HG02763 (cell line): ENCODE data around the gene MACC1.

Experiments used
- ATAC-seq: cut with Tn5 transposase; IDR thresholded peaks from one replicate; pipeline ENCODE4 v1.9.1; 2021; ENCODE audit warnings: mild to moderate bottlenecking, moderate library complexity; ENCODE audit not compliant: unreplicated experiment

The MACC1 gene, protein sequence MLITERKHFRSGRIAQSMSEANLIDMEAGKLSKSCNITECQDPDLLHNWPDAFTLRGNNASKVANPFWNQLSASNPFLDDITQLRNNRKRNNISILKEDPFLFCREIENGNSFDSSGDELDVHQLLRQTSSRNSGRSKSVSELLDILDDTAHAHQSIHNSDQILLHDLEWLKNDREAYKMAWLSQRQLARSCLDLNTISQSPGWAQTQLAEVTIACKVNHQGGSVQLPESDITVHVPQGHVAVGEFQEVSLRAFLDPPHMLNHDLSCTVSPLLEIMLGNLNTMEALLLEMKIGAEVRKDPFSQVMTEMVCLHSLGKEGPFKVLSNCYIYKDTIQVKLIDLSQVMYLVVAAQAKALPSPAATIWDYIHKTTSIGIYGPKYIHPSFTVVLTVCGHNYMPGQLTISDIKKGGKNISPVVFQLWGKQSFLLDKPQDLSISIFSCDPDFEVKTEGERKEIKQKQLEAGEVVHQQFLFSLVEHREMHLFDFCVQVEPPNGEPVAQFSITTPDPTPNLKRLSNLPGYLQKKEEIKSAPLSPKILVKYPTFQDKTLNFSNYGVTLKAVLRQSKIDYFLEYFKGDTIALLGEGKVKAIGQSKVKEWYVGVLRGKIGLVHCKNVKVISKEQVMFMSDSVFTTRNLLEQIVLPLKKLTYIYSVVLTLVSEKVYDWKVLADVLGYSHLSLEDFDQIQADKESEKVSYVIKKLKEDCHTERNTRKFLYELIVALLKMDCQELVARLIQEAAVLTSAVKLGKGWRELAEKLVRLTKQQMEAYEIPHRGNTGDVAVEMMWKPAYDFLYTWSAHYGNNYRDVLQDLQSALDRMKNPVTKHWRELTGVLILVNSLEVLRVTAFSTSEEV

DNA sequence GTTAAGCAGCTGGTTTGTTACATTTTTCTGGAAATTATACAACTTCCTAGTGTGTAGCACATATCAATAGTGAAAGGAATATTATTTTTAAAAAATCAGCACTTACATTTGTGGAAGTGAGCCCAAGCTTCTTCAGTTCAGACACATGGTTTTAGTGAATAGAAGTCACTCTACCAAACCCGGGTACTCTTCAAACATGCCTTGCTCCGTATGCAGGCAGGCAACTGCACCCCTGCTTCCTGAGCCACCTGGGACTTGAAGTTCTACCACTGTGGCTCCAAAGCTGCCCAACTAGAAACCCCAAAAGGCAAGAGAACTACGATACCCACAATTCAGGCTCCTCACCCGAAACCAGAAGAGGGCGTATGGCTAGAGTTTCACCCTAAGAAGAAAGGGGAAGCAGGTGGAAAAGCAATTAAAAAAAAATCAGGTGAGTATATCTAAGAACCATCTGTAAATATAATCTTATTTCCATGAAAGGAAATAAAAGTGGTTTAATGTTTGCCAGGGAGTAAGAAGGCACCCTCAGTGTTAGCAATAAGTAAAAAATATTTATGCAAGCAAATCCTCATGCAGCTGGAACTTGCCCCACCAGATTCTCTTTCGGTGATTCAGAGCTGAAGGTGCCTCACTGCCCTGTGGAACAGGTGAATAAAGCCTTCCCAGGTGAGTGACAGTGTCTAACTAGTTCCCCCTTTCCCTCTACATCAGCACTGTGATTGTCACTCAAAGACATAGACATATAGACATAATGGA is at the start of gene MACC1:
MACC1 (minus strand) TSS at position 192 of the 756 bp plus-strand sequence. CDS start 55,522 bp downstream, outside the sequence.
- peak; percentile 49 for ATAC-seq

DNA sequence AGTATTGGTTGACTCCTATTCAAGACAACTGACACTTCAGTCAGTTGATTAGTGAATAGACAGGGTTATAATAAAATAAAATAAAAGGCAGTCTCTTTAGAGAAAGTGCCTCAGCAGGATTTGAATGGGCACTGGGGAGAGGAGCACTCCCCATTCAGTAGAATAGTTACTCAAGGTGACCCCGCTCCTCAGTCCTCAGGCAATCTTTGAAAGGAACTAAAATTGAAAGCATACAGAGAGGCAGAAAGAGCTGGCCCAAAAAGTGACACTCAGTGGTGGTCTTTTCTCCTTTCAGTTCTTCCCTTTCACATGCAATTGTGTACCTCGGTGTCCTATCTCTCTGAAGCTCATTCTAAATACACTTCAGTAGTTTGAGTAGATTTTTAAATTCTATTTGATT is 47.4 kb upstream of the MACC1 start:
- no peak for ATAC-seq

DNA sequence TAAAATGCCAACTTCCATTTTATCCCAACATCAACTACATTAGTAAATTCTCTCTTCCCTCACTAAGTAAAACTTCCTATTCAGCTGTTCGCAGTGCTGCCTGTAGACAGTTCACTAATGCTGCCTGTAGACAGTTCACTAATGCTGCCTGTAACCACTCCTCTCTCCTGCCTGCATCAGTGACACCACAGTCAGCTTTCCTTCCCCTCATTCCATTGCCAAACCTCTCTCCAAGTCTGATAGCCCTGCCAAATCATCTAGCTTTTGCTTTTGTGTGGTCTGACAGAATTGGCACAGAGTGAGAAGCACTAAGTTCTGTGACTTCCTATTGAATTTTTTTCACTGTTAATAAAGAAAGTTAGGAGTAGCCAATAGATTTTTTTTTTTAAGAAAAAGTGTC is 43.0 kb upstream of the MACC1 start:
- ATAC-seq, result no peak

DNA sequence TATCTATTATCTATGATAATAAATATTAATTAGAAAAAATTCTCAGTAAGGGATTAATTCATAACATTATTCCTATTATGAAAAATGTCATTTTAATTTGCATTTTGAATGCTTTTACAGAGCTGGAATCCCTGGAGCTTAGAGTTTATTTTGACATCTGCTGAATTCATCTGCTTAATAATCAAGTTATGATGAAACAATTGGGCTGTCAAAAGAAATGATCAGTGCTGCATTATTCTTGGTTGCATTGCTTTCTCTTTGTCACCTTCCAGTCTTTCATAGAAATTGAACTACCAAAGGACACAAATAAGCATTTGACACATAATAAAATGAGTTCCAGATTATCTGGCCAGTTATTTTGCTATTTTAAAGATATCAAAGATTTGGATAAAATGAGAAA is 40.0 kb upstream of the MACC1 start:
- no peak for ATAC-seq

DNA sequence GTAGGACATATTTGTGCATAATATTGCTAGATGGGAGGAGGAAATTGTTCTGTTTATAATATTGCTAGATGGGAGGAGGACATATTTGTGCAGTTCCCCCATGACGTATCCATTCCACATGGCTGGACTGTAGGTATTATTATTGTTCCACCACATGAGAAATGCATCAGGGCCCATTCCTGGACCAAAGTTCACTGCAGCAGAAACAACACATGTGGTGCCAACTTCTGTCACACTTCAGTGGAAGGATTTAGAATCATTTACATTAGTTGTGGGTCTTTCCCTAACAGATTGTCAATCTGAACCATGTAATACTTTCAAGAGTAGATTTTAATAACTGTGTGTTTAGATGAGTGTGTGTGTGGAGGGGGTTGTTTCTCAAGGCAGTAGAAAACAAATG is 32.7 kb upstream of the MACC1 start:
- ATAC-seq, result no peak

DNA sequence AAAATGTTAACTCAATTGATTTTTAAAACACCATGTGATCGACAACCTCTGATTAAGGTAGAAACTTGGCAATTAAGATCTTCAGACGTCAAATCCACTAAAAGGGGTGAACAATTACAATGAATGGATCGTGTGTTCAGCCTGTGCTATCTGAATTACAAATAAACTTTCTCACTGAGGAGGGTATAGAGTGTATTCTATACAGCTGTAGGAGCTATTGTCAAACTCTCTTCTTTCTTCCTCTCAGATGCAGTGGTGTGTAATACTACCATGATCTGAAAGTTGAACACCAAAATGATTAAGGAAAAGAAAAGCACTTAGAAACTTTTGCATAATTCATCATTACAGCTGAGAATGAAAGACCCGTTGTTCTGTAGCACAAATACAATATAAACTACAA is 32.2 kb upstream of the MACC1 start:
- ATAC-seq, result no peak

DNA sequence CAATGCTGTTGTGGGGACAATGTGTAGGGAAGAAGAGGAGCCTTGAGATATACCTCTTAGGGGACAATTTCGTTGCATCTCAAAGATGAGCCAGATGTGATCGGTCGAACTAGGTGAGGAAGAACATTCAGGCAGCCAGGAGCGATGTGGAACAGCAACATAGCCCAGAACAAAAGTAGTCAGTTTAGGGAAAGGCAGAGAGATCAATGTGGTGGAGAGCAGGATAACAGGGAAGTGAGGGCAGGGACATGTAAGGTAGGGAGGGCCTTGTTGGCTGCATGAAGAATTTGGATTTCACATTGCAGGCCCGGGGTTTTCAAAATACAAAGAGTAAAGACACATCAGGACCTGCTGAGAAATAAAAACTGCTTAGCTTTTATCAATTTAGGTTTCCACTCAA is 29.1 kb upstream of the MACC1 start:
- ATAC-seq, result no peak

DNA sequence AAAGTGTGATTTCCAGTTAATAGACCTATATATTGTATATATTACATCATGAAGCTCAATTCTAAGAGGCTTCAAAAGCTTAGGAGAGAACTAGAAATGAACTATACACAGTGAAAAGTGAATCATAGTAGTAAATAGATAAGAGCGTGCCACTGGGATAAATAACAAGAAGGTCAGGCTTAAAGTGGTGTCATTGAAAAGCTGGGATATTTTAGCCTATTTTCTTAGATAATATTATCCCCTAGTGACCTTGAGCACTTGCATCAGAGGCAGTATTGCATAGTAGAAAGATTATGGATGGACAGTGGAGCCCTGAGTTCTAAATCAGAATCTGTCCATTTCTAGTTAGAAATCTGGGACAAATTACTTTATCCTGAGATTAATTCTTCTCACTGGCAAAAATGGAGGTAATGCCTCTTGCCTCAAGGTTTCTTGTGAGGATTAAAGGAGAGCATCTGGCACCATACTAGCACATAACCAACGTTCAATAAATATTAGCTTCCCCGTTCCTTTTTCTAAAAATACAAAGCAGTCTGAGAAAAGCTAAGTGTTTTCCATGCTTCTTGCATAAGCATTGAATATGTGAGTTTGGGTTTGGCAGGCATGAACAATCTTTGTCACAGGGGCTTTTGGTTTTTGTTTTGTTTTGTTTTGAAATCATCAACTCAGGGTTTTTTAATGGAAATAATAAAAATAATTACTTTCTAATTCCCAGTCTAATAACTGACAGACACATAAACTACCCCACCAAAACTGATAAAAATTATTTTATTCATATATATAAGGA is 27.3 kb upstream of the MACC1 start:
- no peak for ATAC-seq

DNA sequence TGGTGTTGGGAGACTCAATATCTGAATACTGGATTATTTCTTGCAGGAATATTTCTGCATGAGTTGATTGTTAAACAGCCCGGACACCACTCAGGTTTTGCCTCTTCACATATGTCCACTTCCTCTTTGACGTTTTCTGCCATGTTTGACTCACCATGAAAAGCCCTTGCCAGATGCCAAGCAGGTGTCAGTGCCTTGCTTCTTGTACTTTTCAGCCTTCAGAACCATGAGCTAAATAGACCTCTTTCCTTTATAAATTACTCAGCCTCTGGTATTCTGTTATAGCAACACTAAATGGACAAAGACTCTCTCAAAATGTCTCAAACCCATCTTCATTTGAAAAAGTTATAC is 24.7 kb upstream of the MACC1 start:
- ATAC-seq, result peak; percentile 25

DNA sequence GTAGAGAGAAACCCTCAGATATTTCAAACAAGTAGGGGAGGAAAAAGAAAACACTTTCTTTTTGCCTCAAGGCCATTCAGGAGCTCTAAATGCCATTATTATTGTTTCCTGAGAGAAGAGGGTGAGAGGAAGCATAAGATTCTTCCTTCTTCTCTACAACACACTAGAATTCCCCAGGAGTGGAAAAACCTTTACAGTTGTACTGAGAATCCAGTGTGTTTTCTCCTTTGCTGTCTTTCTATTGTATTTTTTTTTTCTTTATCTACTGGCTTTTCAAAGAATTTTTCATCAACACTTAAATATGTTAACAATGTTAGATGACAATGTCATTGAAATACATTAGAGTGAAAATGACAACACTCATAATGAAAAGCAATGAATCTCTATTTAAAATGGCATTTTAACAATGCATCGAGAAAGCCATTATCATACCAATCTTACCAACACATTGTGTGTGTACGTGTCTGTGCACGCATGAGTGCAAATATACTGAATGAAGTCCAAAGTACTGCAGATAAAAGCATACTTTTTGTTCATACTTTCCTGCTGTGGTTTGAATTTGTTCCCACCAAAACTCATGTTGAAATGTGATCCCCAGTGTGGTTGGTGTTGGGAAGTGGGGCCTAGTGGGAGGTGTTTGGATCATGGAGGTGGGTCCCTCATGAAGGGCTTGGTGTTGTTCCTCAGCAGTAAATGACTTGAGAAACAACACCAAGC is 24.2 kb upstream of the MACC1 start:
- no peak for ATAC-seq

DNA sequence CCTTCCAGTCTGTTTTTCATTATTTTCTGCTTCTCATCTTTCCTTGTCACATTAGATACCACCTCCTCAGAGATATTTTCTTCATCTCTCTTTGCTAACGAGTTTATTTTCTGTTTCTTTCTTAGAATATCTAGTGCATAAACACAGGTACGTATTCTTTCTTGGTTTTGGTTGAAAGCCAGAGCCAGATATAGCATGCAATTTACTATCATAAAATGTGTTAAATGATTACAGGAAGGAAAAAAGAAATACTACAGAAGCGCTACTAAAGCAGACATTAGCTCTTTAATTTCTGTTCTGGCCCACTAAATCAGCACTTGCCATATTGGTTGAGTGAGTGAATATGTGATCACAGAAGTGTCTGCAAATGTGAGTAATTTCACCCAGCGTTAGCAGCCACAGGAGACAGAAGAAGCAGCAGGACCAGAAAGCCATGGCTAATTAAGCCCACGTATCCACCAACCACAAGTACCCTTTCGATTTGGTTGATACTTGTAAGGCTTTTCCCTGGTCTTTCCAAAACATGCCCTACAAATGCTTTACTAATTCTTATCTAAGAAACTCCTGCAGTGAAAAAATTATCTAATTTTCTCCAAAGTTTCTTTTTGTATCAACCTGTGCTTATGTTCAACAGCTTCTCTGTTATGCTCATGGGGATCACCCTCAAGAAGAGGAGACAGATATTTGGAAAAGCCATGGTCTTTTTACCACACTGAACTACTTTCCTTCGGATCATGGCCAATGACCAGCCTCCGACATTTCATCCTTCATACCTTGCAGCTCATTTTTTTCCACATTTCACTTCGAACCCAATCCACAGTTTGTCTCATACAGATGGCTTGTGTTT is 23.1 kb upstream of the MACC1 start:
- peak; percentile 39 for ATAC-seq

DNA sequence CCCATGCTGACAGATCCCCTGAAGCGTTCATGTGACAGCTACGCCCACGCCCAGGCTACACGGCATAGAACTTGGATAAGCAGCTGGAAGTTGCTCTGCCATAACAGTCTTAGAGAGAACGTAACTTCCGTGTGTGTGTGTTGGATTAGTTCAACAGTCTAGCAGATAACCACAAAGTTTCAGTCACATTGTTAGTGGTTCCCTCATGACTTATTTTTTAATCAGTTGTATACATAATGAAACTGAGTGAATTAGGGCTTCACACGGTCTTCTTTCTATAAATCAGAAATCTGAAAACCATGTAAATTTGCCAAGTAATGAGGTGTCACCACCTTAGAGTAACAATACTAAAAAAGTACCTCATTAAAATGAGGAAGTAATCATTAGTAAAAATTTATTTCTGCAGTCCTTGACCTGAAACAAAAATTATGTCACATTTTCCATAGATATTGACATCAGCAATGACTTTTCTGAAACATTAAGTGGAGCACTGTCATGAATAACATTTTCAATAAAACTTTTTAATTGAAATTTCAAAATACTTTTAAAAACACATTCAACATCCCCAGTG is 21.7 kb upstream of the MACC1 start:
- ATAC-seq, result peak; percentile 83

DNA sequence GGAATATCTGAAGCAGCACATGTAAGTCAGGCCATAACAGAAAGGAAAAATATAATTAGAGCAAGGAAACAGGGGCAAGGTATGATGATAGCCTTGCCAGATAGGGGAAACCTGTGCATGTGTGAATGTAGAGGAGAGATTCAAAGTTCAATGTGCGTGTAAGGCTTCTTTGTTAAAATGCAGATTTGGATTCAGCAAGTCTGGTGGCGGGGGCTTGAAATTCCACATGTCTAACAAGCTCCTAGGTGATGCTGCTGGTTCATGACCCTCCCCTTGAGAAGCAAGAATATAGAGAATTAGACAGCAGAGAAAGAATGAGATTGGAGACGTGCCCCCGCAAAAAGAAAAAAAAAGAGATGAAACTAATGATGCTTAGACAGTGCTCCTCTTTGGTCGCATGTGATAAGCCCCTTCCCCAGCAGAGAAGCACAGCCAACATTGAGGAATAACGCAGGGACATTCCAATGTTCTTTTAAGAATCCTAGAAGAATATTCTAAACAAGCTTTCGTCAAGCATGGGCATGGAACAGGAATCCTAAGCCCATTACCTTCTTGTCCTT is 21.1 kb upstream of the MACC1 start:
- no peak for ATAC-seq

DNA sequence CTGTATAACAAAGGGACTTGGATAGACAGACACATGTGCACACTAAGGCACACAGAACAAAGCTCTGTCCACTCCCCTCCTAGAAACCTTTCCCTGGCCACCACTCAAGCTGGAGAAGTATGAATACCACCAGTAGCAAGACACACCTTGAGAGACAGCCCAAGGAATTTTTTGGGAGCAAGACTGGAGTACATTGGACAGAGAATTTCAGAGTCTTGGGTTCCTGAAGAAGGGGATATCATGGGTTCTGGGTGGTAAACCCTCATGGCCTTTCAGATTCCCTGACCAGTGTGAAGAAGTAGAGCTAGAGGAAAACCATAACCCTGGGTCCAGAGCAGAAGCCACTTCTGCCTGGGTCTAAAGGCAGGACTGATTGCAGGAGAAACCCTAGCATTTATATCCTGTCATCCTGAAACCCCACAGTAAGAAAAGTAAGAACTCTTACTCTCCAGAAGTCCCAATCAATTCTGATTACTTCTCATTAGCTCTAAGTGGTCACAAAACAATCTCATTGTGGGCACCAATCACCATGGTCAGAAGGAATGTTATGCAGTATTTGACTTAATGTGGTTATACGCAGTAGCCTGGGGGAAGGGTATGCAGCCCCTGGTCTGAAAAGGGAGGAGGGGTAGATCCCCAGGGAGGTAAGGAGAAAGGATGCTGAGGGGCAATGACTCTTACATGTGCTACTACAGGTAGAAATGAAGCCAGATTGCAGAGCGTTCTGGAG is 20.4 kb upstream of the MACC1 start:
- no peak for ATAC-seq

DNA sequence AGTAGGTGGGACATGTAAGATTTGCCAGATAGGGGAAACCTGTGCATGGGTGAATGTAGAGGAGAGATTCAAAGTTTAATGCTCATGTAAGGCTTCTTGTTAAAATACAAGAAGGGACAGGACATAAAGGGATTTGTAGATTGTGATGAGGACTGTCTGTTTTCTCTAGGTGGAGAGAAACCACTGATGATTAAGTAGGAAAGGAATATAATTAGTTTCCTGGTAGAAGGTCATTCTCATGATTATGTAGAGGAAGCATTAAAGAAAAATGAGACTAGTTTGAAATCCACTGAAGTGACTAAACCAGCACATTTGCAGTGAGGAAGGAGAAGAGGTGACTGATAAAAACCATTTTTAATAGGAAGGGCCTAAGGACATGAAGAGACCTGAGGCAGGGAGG is 19.6 kb upstream of the MACC1 start:
- ATAC-seq, result no peak

DNA sequence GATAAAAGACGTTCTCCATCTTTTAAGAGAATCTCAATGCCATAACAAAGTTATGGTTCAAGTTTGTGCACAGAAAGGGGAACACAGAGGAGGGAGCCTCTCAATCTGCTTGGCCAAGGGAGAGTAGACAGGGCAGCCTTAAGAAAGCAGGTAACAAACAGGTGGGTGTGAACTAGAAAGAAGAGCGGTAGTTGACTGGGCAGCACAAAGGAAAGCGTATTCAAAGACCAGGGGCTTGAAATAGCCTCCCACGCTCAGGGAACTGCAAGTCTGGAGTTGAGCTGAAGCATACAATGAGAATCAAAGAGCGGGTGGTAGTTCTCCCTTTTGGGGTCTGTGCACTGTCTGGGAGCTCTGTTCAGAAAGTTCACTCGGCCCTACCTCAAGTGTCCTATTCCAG is 18.9 kb upstream of the MACC1 start:
- ATAC-seq, result no peak

DNA sequence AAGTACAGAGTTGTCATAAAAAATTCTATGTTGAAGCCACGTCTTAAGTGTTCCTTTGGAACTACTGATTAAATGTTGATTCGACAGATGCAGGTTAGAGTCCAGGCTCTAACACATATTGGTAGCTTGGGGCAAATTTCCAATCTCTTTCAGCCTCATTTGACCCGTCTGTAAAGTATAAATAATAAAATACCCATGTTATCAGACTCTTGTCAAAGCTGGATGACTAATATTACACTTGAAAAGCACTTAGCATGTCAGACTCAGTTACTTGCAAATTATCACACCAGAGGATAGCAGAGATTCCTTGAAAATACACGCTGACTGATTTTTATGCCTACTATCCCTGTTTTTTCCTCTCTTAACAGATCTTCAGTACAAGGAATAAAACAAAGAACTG is 18.1 kb upstream of the MACC1 start:
- ATAC-seq, result no peak

DNA sequence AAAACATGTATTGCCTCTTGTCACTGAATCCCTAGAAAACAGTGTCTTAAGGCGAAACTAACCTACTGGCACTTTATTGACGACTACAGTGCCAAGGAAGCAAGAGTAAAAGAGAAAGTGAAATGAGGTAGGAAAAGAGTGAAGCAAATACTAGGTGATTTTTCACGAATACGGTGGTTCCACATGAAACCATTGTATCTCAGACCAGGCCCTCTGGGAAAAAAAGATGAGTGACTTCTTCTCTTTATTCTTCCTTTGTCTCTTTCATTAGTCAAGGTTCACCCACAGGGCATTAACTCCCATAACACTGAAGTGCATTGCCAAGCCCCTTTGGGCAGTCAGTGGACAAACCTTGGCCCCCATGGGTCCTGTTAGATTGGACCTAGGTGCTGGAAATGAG is 16.2 kb upstream of the MACC1 start:
- no peak for ATAC-seq
